GM23338 (cell line): ENCODE results near the gene FGF8. TPM values are rescaled to one million over a fixed set of nuclear protein-coding genes. Genes with fewer than 3 reads are reported as not detected.
A peak's percentile ranks its signal among the peaks of the same experiment; 100 is the strongest.

Experiments
- ATAC-seq: fragments of 200-7000 bp; cut with Tn5 transposase; 3 replicates; pipeline ENCODE4 v1.9.1; 2020
- DNase-seq: peaks from one replicate; pipeline ENCODE4 v3.0.0-alpha.2; 2015; ENCODE audit warnings: low spot score
- H2AFZ ChIP-seq: fragments of 200-600 bp; sonication (generic); 2 replicates; pipeline ENCODE4 v1.8.0; 2016; ENCODE audit warnings: antibody characterized with exemption, mild to moderate bottlenecking, moderate library complexity
- H3F3A ChIP-seq: fragments of 200-600 bp; sonication (generic); replicated peaks from 2 replicates; pipeline ENCODE4 v1.8.0; 2017; ENCODE audit warnings: antibody characterized with exemption, mixed run types, low read depth
- H3K27ac ChIP-seq: fragments of 200-600 bp; sonication (generic); 2 replicates; pipeline ENCODE4 v1.6.1; 2016; ENCODE audit warnings: low read depth
- H3K27me3 ChIP-seq: fragments of 200-600 bp; sonication (generic); 2 replicates; pipeline ENCODE4 v1.8.0; 2016; ENCODE audit warnings: mild to moderate bottlenecking, mixed run types, moderate library complexity; ENCODE audit not compliant: insufficient read depth
- H3K36me3 ChIP-seq: fragments of 200-600 bp; sonication (generic); 2 replicates; pipeline ENCODE4 v1.8.0; 2016; ENCODE audit warnings: mild to moderate bottlenecking; ENCODE audit not compliant: insufficient read depth
- H3K4me1 ChIP-seq: fragments of 200-600 bp; sonication (generic); 2 replicates; pipeline ENCODE4 v1.8.0; 2016; ENCODE audit warnings: mild to moderate bottlenecking, moderate library complexity; ENCODE audit not compliant: insufficient read depth
- H3K4me2 ChIP-seq: fragments of 200-600 bp; sonication (generic); 2 replicates; pipeline ENCODE4 v1.7.1; 2017; ENCODE audit warnings: mixed run types
- H3K4me3 ChIP-seq: fragments of 200-600 bp; sonication (generic); 2 replicates; pipeline ENCODE4 v1.6.1; 2016; ENCODE audit warnings: mixed run types
- H3K79me2 ChIP-seq: fragments of 200-600 bp; sonication (generic); replicated peaks from 2 replicates; pipeline ENCODE4 v1.8.0; 2017; ENCODE audit warnings: mild to moderate bottlenecking; ENCODE audit not compliant: insufficient read depth
- H3K9me2 ChIP-seq: fragments of 200-600 bp; sonication (generic); 2 replicates; pipeline ENCODE4 v1.8.0; 2017; ENCODE audit not compliant: insufficient read depth
- H4K20me1 ChIP-seq: fragments of 200-600 bp; sonication (generic); replicated peaks from 2 replicates; pipeline ENCODE4 v1.8.0; 2017; ENCODE audit warnings: mild to moderate bottlenecking; ENCODE audit not compliant: insufficient read depth
- H3K27ac Mint-ChIP-seq: 2 replicates; pipeline ENCODE4 v1.8.0; 2020; ENCODE audit warnings: inconsistent platforms, mild to moderate bottlenecking, moderate library complexity, mixed read lengths
- H3K27me3 Mint-ChIP-seq: 3 replicates; pipeline ENCODE4 v1.8.0; 2022; ENCODE audit warnings: low read depth, mild to moderate bottlenecking, moderate library complexity, mixed read lengths, inconsistent platforms; ENCODE audit not compliant: insufficient read depth, poor library complexity
- H3K36me3 Mint-ChIP-seq: 3 replicates; pipeline ENCODE4 v1.8.0; 2021; ENCODE audit warnings: low read depth, mild to moderate bottlenecking, inconsistent platforms, moderate library complexity, mixed read lengths
- H3K4me1 Mint-ChIP-seq: 3 replicates; pipeline ENCODE4 v1.8.0; 2020; ENCODE audit warnings: mild to moderate bottlenecking, inconsistent platforms, mixed read lengths
- H3K4me3 Mint-ChIP-seq: 3 replicates; pipeline ENCODE4 v1.8.0; 2021; ENCODE audit warnings: moderate library complexity, mild to moderate bottlenecking, inconsistent platforms, mixed read lengths
- H3K9me3 Mint-ChIP-seq: 3 replicates; pipeline ENCODE4 v1.8.0; 2020; ENCODE audit warnings: moderate library complexity, mild to moderate bottlenecking, inconsistent platforms, mixed read lengths
- EZH2 ChIP-seq: fragments of 200-600 bp; sonication (generic); IDR thresholded peaks from one replicate; pipeline ENCODE4 v1.8.0; 2017; ENCODE audit warnings: antibody characterized with exemption, mild to moderate bottlenecking, low read depth; ENCODE audit not compliant: unreplicated experiment
- EZH2phosphoT487 ChIP-seq: fragments of 200-600 bp; sonication (generic); IDR thresholded peaks from one replicate; pipeline ENCODE4 v1.8.1; 2018; ENCODE audit warnings: antibody characterized with exemption; ENCODE audit not compliant: unreplicated experiment
- JUNB ChIP-seq: IDR thresholded peaks from one replicate; pipeline ENCODE4 v1.6.1; 2016; ENCODE audit warnings: antibody characterized with exemption; ENCODE audit not compliant: unreplicated experiment
- NANOG ChIP-seq: IDR thresholded peaks from 2 replicates; pipeline ENCODE4 v1.6.1; 2016; ENCODE audit warnings: antibody characterized with exemption, borderline replicate concordance
- POLR2AphosphoS5 ChIP-seq: IDR thresholded peaks from 2 replicates; pipeline ENCODE4 v1.6.1; 2016; ENCODE audit warnings: antibody characterized with exemption, low read depth
- REST ChIP-seq: IDR thresholded peaks from one replicate; pipeline ENCODE4 v1.6.1; 2018; ENCODE audit warnings: antibody characterized with exemption; ENCODE audit not compliant: unreplicated experiment
- STAT1 ChIP-seq: IDR thresholded peaks from one replicate; pipeline ENCODE4 v1.6.1; 2016; ENCODE audit warnings: antibody characterized with exemption; ENCODE audit not compliant: unreplicated experiment
- ZNF331 ChIP-seq: fragments of 250-450 bp; sonication (Bioruptor Pico); IDR thresholded peaks from 2 replicates; pipeline ENCODE4 v1.5.0; 2020; ENCODE audit warnings: low read depth, mild to moderate bottlenecking, moderate library complexity
- ZNF462 ChIP-seq: fragments of 250-450 bp; sonication (Bioruptor Pico); IDR thresholded peaks from 2 replicates; pipeline ENCODE4 v1.5.0; 2020; ENCODE audit warnings: mild to moderate bottlenecking, moderate library complexity
- long read RNA-seq: library from polyadenylated mRNA; unstranded; transcript quantifications from one replicate; pipeline ENCODE4 v2.0.0, GENCODE V29; 2020; ENCODE audit not compliant: unreplicated experiment
- polyA plus RNA-seq: library from polyadenylated mRNA; unstranded; fragments of >200 nt; fragmentation: Nextera tagmentation; extraction: Ambion mirVana; gene quantifications from 2 replicates; pipeline ENCODE4 v1.2.1, GENCODE V29; 2016
- total RNA-seq: library from RNA; depleted of rRNA; stranded (reverse); fragments of >200 nt; shearing (Covaris generic); gene quantifications from 2 replicates; pipeline ENCODE4 v1.2.3, GENCODE V29; 2014; rRNA removed
- TF ChIP-seq, protein P1 (sequence below): IDR thresholded peaks from 2 replicates; pipeline ENCODE4 v1.6.1; 2016; ENCODE audit warnings: antibody characterized with exemption
- TF ChIP-seq, protein P2 (sequence below), 2 experiments: fragments of 200-600 bp in 1 of 2; sonication (generic) in 1 of 2; conservative IDR thresholded peaks; 2 replicates each; pipeline versions ENCODE4 v1.5.1 to v1.6.1; 2016 to 2017; ENCODE audit warnings: antibody characterized with exemption in 2 of 2, low read depth in 2 of 2, mild to moderate bottlenecking in 2 of 2, moderate library complexity in 1 of 2

Gene FGF8, protein sequence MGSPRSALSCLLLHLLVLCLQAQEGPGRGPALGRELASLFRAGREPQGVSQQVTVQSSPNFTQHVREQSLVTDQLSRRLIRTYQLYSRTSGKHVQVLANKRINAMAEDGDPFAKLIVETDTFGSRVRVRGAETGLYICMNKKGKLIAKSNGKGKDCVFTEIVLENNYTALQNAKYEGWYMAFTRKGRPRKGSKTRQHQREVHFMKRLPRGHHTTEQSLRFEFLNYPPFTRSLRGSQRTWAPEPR
- total RNA-seq (6.2 and 6.3 TPM in 2 replicates), polyA plus RNA-seq (1.6 and 2.7 TPM in 2 replicates)
- long read RNA-seq, partial matches to known transcripts = 1 of 2 reads
- long read RNA-seq, other reads (novel, unspliced or antisense) = 1 of 2 reads

GRCh38 chr10:101775273-101776160 is at the start of gene FGF8:
FGF8 (minus strand) TSS chr10:101776114; CDS start chr10:101775900, 214 bp downstream.
- ATAC-seq = no peak
- no peak for TF ChIP-seq STAT1
- peak; percentile 60 for TF ChIP-seq EZH2phosphoT487
- TF ChIP-seq ZNF331 = no peak
- no peak for TF ChIP-seq NANOG
- TF ChIP-seq JUNB = no peak
- TF ChIP-seq ZNF462 (CRISPR knock-in tag) = no peak
- TF ChIP-seq EZH2 = peak; percentile 74
- TF ChIP-seq POLR2AphosphoS5 = no peak
- TF ChIP-seq REST = no peak
- TF ChIP-seq, protein P1, sequence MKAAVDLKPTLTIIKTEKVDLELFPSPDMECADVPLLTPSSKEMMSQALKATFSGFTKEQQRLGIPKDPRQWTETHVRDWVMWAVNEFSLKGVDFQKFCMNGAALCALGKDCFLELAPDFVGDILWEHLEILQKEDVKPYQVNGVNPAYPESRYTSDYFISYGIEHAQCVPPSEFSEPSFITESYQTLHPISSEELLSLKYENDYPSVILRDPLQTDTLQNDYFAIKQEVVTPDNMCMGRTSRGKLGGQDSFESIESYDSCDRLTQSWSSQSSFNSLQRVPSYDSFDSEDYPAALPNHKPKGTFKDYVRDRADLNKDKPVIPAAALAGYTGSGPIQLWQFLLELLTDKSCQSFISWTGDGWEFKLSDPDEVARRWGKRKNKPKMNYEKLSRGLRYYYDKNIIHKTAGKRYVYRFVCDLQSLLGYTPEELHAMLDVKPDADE = no peak
- TF ChIP-seq, protein P2, sequence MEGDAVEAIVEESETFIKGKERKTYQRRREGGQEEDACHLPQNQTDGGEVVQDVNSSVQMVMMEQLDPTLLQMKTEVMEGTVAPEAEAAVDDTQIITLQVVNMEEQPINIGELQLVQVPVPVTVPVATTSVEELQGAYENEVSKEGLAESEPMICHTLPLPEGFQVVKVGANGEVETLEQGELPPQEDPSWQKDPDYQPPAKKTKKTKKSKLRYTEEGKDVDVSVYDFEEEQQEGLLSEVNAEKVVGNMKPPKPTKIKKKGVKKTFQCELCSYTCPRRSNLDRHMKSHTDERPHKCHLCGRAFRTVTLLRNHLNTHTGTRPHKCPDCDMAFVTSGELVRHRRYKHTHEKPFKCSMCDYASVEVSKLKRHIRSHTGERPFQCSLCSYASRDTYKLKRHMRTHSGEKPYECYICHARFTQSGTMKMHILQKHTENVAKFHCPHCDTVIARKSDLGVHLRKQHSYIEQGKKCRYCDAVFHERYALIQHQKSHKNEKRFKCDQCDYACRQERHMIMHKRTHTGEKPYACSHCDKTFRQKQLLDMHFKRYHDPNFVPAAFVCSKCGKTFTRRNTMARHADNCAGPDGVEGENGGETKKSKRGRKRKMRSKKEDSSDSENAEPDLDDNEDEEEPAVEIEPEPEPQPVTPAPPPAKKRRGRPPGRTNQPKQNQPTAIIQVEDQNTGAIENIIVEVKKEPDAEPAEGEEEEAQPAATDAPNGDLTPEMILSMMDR (conservative IDR thresholded peaks at IDR 0.05; ENCODE audit: low read depth in 2 of 2) = no peak
- H2AFZ ChIP-seq = peak within 1 kb of the TSS; percentile 72
- Mint-ChIP-seq H3K9me3 (no peaks in the 10 kb centered on the region), H3K27ac (no peak within 1 kb of the TSS), H3K27me3 (peaks cover 78% of the 10 kb centered on the region), H3K4me1 (peaks cover 60% of the 10 kb centered on the region), H3K4me3 (peak within 1 kb of the TSS; percentile 70), H3K36me3 (peaks cover 6% of the 10 kb centered on the region)
- peaks cover 23% of the 10 kb centered on the region for H3F3A ChIP-seq
- H3K36me3 ChIP-seq = no peaks in the 10 kb centered on the region
- H3K4me2 ChIP-seq = peak within 1 kb of the TSS; percentile 90
- DNase-seq = peak; percentile 32
- no peaks in the 10 kb centered on the region for H3K79me2 ChIP-seq
- H3K27me3 ChIP-seq = peaks cover 74% of the 10 kb centered on the region
- peak within 1 kb of the TSS; percentile 63 for H3K4me3 ChIP-seq
- H4K20me1 ChIP-seq = no peaks in the 10 kb centered on the region
- peaks cover 54% of the 10 kb centered on the region for H3K4me1 ChIP-seq
- no peak within 1 kb of the TSS for H3K27ac ChIP-seq
- H3K9me2 ChIP-seq = no peaks in the 10 kb centered on the region
